ENCODE data around the gene KIFAP3. TPM values are rescaled to one million over a fixed set of nuclear protein-coding genes. Genes with fewer than 3 reads are reported as not detected.

KIFAP3 gene
- total RNA-seq, 1 experiment from 2014 or later = 2.3 TPM

DNA sequence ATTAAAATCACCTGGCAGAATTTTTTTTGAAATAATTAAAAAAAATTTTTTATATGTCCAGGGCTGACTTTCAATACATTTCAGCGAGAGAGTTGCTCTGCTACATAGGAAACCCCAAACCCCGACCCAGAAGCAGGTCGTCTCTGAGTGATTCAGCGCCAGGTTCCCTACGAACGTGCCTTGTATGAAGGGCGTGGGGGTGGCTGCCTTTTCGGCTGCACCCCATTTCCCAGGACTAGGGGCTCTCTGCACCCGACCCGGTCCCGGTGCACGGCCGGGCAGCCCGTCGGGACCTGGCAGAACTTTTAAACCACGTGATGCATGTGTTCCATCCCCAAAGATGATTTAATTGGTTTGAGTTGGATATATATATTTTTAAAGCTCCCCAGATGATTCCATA is 165.0 kb downstream of the KIFAP3 start (continued):
- TF ChIP-seq, protein P1, sequence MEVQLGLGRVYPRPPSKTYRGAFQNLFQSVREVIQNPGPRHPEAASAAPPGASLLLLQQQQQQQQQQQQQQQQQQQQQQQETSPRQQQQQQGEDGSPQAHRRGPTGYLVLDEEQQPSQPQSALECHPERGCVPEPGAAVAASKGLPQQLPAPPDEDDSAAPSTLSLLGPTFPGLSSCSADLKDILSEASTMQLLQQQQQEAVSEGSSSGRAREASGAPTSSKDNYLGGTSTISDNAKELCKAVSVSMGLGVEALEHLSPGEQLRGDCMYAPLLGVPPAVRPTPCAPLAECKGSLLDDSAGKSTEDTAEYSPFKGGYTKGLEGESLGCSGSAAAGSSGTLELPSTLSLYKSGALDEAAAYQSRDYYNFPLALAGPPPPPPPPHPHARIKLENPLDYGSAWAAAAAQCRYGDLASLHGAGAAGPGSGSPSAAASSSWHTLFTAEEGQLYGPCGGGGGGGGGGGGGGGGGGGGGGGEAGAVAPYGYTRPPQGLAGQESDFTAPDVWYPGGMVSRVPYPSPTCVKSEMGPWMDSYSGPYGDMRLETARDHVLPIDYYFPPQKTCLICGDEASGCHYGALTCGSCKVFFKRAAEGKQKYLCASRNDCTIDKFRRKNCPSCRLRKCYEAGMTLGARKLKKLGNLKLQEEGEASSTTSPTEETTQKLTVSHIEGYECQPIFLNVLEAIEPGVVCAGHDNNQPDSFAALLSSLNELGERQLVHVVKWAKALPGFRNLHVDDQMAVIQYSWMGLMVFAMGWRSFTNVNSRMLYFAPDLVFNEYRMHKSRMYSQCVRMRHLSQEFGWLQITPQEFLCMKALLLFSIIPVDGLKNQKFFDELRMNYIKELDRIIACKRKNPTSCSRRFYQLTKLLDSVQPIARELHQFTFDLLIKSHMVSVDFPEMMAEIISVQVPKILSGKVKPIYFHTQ (CRISPR knock-in tag; IDR thresholded peaks at IDR 0.05) = no peak

DNA sequence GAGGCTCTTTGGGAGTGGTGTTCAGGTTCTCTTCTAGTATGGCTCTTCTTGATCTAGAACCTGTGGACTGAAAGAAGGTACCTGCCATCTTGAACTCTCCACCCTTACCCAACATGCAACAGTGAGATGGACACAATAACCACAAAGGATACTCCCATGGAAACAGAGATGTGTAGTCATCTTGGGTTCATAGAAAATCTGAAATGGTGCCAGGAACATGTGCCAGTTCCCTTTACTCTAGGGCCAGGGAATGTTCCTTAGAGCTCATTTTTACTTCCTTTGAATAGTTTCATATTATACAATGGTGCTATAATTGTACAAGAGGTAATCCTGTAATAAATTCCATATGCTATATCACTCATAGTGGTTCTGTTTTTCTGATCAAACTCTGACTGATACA is 167.6 kb downstream of the KIFAP3 start:
- no peak overlapping the region for H3K27ac Mint-ChIP-seq
- DNase-seq (ENCODE audit: low spot score) = no peak
- H3K27me3 Mint-ChIP-seq (ENCODE audit: low read depth) = no peaks in the 10 kb centered on the region
- TF ChIP-seq SOX15 (CRISPR knock-in tag; IDR thresholded peaks at IDR 0.05) (no peak), GRHL2 (CRISPR knock-in tag; IDR thresholded peaks at IDR 0.05; ENCODE audit: insufficient replicate concordance, severe bottlenecking) (no peak), CREB1 (CRISPR knock-in tag; IDR thresholded peaks at IDR 0.05) (no peak), IRF2 (CRISPR knock-in tag; IDR thresholded peaks at IDR 0.05; ENCODE audit: borderline replicate concordance, low read depth) (no peak), OVOL2 (CRISPR knock-in tag; IDR thresholded peaks at IDR 0.05; ENCODE audit: borderline replicate concordance) (no peak), RORB (CRISPR knock-in tag; IDR thresholded peaks at IDR 0.05) (no peak), CREM (CRISPR knock-in tag; IDR thresholded peaks at IDR 0.05) (no peak), ZNF423 (CRISPR knock-in tag; IDR thresholded peaks at IDR 0.05) (no peak), MYBL2 (CRISPR knock-in tag; IDR thresholded peaks at IDR 0.05) (no peak), KAT7 (CRISPR knock-in tag; IDR thresholded peaks at IDR 0.05; ENCODE audit: borderline replicate concordance) (no peak), ZNF281 (CRISPR knock-in tag; IDR thresholded peaks at IDR 0.05) (no peak), ZNF232 (CRISPR knock-in tag; IDR thresholded peaks at IDR 0.05) (no peak)
- TF ChIP-seq, protein P2, sequence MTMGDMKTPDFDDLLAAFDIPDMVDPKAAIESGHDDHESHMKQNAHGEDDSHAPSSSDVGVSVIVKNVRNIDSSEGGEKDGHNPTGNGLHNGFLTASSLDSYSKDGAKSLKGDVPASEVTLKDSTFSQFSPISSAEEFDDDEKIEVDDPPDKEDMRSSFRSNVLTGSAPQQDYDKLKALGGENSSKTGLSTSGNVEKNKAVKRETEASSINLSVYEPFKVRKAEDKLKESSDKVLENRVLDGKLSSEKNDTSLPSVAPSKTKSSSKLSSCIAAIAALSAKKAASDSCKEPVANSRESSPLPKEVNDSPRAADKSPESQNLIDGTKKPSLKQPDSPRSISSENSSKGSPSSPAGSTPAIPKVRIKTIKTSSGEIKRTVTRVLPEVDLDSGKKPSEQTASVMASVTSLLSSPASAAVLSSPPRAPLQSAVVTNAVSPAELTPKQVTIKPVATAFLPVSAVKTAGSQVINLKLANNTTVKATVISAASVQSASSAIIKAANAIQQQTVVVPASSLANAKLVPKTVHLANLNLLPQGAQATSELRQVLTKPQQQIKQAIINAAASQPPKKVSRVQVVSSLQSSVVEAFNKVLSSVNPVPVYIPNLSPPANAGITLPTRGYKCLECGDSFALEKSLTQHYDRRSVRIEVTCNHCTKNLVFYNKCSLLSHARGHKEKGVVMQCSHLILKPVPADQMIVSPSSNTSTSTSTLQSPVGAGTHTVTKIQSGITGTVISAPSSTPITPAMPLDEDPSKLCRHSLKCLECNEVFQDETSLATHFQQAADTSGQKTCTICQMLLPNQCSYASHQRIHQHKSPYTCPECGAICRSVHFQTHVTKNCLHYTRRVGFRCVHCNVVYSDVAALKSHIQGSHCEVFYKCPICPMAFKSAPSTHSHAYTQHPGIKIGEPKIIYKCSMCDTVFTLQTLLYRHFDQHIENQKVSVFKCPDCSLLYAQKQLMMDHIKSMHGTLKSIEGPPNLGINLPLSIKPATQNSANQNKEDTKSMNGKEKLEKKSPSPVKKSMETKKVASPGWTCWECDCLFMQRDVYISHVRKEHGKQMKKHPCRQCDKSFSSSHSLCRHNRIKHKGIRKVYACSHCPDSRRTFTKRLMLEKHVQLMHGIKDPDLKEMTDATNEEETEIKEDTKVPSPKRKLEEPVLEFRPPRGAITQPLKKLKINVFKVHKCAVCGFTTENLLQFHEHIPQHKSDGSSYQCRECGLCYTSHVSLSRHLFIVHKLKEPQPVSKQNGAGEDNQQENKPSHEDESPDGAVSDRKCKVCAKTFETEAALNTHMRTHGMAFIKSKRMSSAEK (CRISPR knock-in tag; IDR thresholded peaks at IDR 0.05; ENCODE audit: borderline replicate concordance) = no peak
- TF ChIP-seq, protein P3, sequence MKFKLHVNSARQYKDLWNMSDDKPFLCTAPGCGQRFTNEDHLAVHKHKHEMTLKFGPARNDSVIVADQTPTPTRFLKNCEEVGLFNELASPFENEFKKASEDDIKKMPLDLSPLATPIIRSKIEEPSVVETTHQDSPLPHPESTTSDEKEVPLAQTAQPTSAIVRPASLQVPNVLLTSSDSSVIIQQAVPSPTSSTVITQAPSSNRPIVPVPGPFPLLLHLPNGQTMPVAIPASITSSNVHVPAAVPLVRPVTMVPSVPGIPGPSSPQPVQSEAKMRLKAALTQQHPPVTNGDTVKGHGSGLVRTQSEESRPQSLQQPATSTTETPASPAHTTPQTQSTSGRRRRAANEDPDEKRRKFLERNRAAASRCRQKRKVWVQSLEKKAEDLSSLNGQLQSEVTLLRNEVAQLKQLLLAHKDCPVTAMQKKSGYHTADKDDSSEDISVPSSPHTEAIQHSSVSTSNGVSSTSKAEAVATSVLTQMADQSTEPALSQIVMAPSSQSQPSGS (CRISPR knock-in tag; IDR thresholded peaks at IDR 0.05; ENCODE audit: borderline replicate concordance, low read depth) = no peak
- CTCF ChIA-PET = no interaction called here
- POLR2A ChIA-PET = no interaction called here
- H3K4me1 Mint-ChIP-seq = peaks cover 2% of the 10 kb centered on the region; the same call in 1 of the 2 replicates
- H3K4me3 Mint-ChIP-seq = no peak overlapping the region
- H3K36me3 Mint-ChIP-seq = no peaks in the 10 kb centered on the region
- H3K9me3 Mint-ChIP-seq = peaks cover 4% of the 10 kb centered on the region
- ATAC-seq = no peak

Data from WTC11 (cell line).